Gastroesophageal sphincter (tissue), 4 donors: ENCODE data around the gene LARGE1. TPM values are rescaled to one million over a fixed set of nuclear protein-coding genes. Genes with fewer than 3 reads are reported as not detected.

Experiments
- ATAC-seq: fragments of 150-250 bp; one replicate; pipeline ENCODE4 v1.9.1; 2016; ENCODE audit warnings: mild to moderate bottlenecking, moderate library complexity
- H3K27ac ChIP-seq, 4 donors: fragments of 200-600 bp; sonication (generic) in 3 of 4; 1 replicate in 3 of 4; 2 replicates in 1 of 4; pipeline ENCODE4 v1.5.1; 2016 to 2019
- H3K27me3 ChIP-seq: fragments of 200-600 bp; sonication (generic); one replicate; pipeline ENCODE4 v1.5.1; 2019
- H3K36me3 ChIP-seq, 2 donors: fragments of 200-600 bp; sonication (generic); one replicate each; pipeline ENCODE4 v1.5.1; 2019; ENCODE audit warnings: control low read depth in 1 of 2
- H3K4me1 ChIP-seq, 3 donors: fragments of 200-600 bp; sonication (generic); 1 replicate in 2 of 3; 2 replicates in 1 of 3; pipeline ENCODE4 v1.5.1; 2016 to 2019; ENCODE audit warnings: control low read depth in 2 of 3
- H3K4me3 ChIP-seq, 2 donors: fragments of 200-600 bp; sonication (generic); one replicate each; pipeline ENCODE4 v1.5.1; 2019; ENCODE audit warnings: mild to moderate bottlenecking in 1 of 2, moderate library complexity in 1 of 2
- H3K9me3 ChIP-seq, 3 donors: fragments of 200-600 bp; sonication (generic); one replicate each; pipeline ENCODE4 v1.5.1; 2017 to 2019; ENCODE audit warnings: control low read depth in 2 of 3
- CTCF ChIP-seq, 4 experiments: fragments of 200-600 bp in 2 of 4; fragments of 450-650 bp in 2 of 4; sonication (generic) in 1 of 4; IDR thresholded peaks; one replicate each; pipeline ENCODE4 v1.5.1; 2017 to 2019; ENCODE audit warnings: antibody characterized with exemption in 4 of 4, mild to moderate bottlenecking in 2 of 4, moderate library complexity in 2 of 4
- EP300 ChIP-seq: sonication (generic); formaldehyde crosslinking; IDR thresholded peaks from one replicate; pipeline ENCODE4 v1.6.1; 2017; ENCODE audit warnings: antibody characterized with exemption, mild to moderate bottlenecking
- POLR2A ChIP-seq, 2 donors: fragments of 450-650 bp; IDR thresholded peaks; one replicate each; pipeline ENCODE4 v1.6.1; 2017; ENCODE audit warnings: antibody characterized with exemption in 2 of 2, mild to moderate bottlenecking in 2 of 2, moderate library complexity in 1 of 2
- POLR2AphosphoS5 ChIP-seq: sonication (generic); formaldehyde crosslinking; IDR thresholded peaks from one replicate; pipeline ENCODE4 v1.6.1; 2017; ENCODE audit warnings: antibody characterized with exemption
- whole genome bisulfite sequencing, 2 donors: methylation state at CpG; one replicate each; pipeline ENCODE4 v1.1.5; 2018; ENCODE audit warnings: low coverage in 1 of 2; 5-methylcytosine and 5-hydroxymethylcytosine counted together
- total RNA-seq, 4 donors: library from RNA; depleted of rRNA; stranded (reverse); fragments of >200 nt; gene quantifications; one replicate each; pipeline ENCODE4 v1.1.0, GENCODE V29; 2016

The LARGE1 gene
- total RNA-seq, 4 donors from 2014 or later = 23.0 to 67.8 (median 48.0) TPM

GRCh38 chr22:33347002-33347401 is 573.3 kb downstream of the LARGE1 start:
- WGBS, 2 donors = 60 to 78% methylated on average over 1 of the region's 1 CpG
- Histone ChIP-seq H3K36me3 (peaks cover 0 to 13% of the 10 kb centered on the region in 2 donors), H3K4me3 (no peak overlapping the region)

GRCh38 chr22:33341611-33342010 is 578.7 kb downstream of the LARGE1 start:
- Histone ChIP-seq H3K27me3 (no peaks in the 10 kb centered on the region), H3K36me3 (peaks cover 0 to 26% of the 10 kb centered on the region in 2 donors), H3K9me3 (no peaks in the 10 kb centered on the region), H3K27ac (no peak overlapping the region), H3K4me3 (no peak overlapping the region), H3K4me1 (no peaks in the 10 kb centered on the region)
- ATAC-seq = no peak
- 84 to 88% methylated on average over 4 of the region's 8 CpGs for WGBS, 2 donors
- TF ChIP-seq POLR2AphosphoS5 (no peak), EP300 (no peak), CTCF (IDR thresholded peaks at IDR 0.05) (no peak), POLR2A (IDR thresholded peaks at IDR 0.05) (no peak)

More at GRCh38 chr22:33347002-33347401, 573.3 kb downstream of the LARGE1 start:
- Histone ChIP-seq H3K27ac (no peak overlapping the region), H3K27me3 (no peaks in the 10 kb centered on the region), H3K9me3 (no peaks in the 10 kb centered on the region), H3K4me1 (no peaks in the 10 kb centered on the region)
- no peak for ATAC-seq
- TF ChIP-seq CTCF (IDR thresholded peaks at IDR 0.05) (no peak), POLR2AphosphoS5 (no peak), POLR2A (IDR thresholded peaks at IDR 0.05) (no peak), EP300 (no peak)

- no peak for ATAC-seq
- WGBS, 2 donors = 80 to 88% methylated on average over 1 of the region's 10 CpGs
- TF ChIP-seq CTCF (IDR thresholded peaks at IDR 0.05) (no peak), POLR2AphosphoS5 (no peak), EP300 (no peak), POLR2A (IDR thresholded peaks at IDR 0.05) (no peak)
- Histone ChIP-seq H3K27ac (no peak overlapping the region), H3K27me3 (no peaks in the 10 kb centered on the region), H3K9me3 (no peaks in the 10 kb centered on the region), H3K4me1 (no peaks in the 10 kb centered on the region), H3K4me3 (no peak overlapping the region), H3K36me3 (peaks cover 0 to 50% of the 10 kb centered on the region in 2 donors)
Measured at GRCh38 chr22:33337524-33337923, 582.8 kb downstream of the LARGE1 start.

GRCh38 chr22:33335611-33336279 is 584.5 kb downstream of the LARGE1 start:
- peaks cover 0 to 56% of the 10 kb centered on the region in 2 donors for H3K36me3 ChIP-seq
- 80 to 92% methylated on average over 2 to 5 of the region's 6 CpGs for WGBS, 2 donors
- no peak for ATAC-seq
- H3K4me1 ChIP-seq = no peaks in the 10 kb centered on the region
- no peaks in the 10 kb centered on the region for H3K9me3 ChIP-seq
- H3K27ac ChIP-seq = no peak overlapping the region
- no peak overlapping the region for H3K4me3 ChIP-seq
- no peak for TF ChIP-seq POLR2AphosphoS5
- no peak for TF ChIP-seq EP300
- TF ChIP-seq CTCF (IDR thresholded peaks at IDR 0.05) = no peak
- no peak for TF ChIP-seq POLR2A (IDR thresholded peaks at IDR 0.05)
- H3K27me3 ChIP-seq = no peaks in the 10 kb centered on the region

- Histone ChIP-seq H3K4me3 (no peak overlapping the region), H3K27me3 (no peaks in the 10 kb centered on the region), H3K36me3 (peaks cover 0 to 41% of the 10 kb centered on the region in 2 donors), H3K27ac (no peak overlapping the region), H3K4me1 (no peaks in the 10 kb centered on the region), H3K9me3 (no peaks in the 10 kb centered on the region)
- TF ChIP-seq POLR2A (IDR thresholded peaks at IDR 0.05) (no peak), POLR2AphosphoS5 (no peak), CTCF (IDR thresholded peaks at IDR 0.05) (no peak)
- no peak for ATAC-seq
- no CpG with 5 or more reads among the region's 3 CpGs for WGBS, 2 donors
Measured at GRCh38 chr22:33332538-33332937, 587.7 kb downstream of the LARGE1 start.
